ENCODE data around the gene XCL1.
"Not testable (repeated sequence)": the region's sequence is repeated elsewhere in the genome, so short reads cannot be mapped to it uniquely, and the experiment has no call there.

GRCh38 chr1:168580991-168581390 is 4.6 kb downstream of the XCL1 start:
- not testable (repeated sequence) for TF ChIP-seq POLR2A (IDR thresholded peaks at IDR 0.05; ENCODE audit: low read depth, low read length); TAF1 (IDR thresholded peaks at IDR 0.05; ENCODE audit: borderline replicate concordance, low read depth, low read length)
